Lung (tissue), 12 donors: ENCODE results near the gene FKBP9. TPM values are rescaled to one million over a fixed set of nuclear protein-coding genes. Genes with fewer than 3 reads are reported as not detected.

Source experiments
- ATAC-seq: fragments of 200-7000 bp; cut with Tn5 transposase; one replicate; pipeline ENCODE4 v1.9.1; 2020; ENCODE audit warnings: moderate number of reproducible peaks; ENCODE audit not compliant: insufficient read depth, low FRiP score
- DNase-seq, 3 donors: peaks; one replicate each; pipeline ENCODE4 v3.0.0-alpha.2; 2013 to 2017
- H3K27ac ChIP-seq, 2 donors: one replicate each; pipeline ENCODE4 v1.5.1; 2013; ENCODE audit warnings: mild to moderate bottlenecking in 2 of 2, moderate library complexity in 2 of 2, control low read depth in 1 of 2, inconsistent platforms in 1 of 2, low read depth in 1 of 2, low read length in 1 of 2
- H3K27me3 ChIP-seq, 3 donors: one replicate each; pipeline ENCODE4 v1.5.1; 2013; ENCODE audit warnings: low read length in 2 of 3; ENCODE audit not compliant: control insufficient read depth in 3 of 3, insufficient read depth in 3 of 3
- H3K36me3 ChIP-seq, 4 donors: one replicate each; pipeline ENCODE4 v1.5.1; 2013; ENCODE audit warnings: low read length in 4 of 4, mild to moderate bottlenecking in 1 of 4, moderate library complexity in 1 of 4; ENCODE audit not compliant: control insufficient read depth in 4 of 4, insufficient read depth in 4 of 4
- H3K4me1 ChIP-seq, 5 donors: one replicate each; pipeline ENCODE4 v1.5.1; 2013; ENCODE audit warnings: low read length in 5 of 5, mild to moderate bottlenecking in 2 of 5, moderate library complexity in 1 of 5; ENCODE audit not compliant: control insufficient read depth in 5 of 5, insufficient read depth in 5 of 5
- H3K4me3 ChIP-seq: one replicate; pipeline ENCODE4 v1.5.1; 2013; ENCODE audit warnings: mild to moderate bottlenecking, control low read depth, moderate library complexity
- H3K9ac ChIP-seq, 2 donors: one replicate each; pipeline ENCODE4 v1.5.1; 2013; ENCODE audit warnings: low read length in 2 of 2, control low read depth in 1 of 2; ENCODE audit not compliant: insufficient read depth in 1 of 2
- H3K9me3 ChIP-seq, 4 donors: one replicate each; pipeline ENCODE4 v1.5.1; 2013; ENCODE audit warnings: low read length in 3 of 4, mild to moderate bottlenecking in 1 of 4, moderate library complexity in 1 of 4; ENCODE audit not compliant: control insufficient read depth in 4 of 4, insufficient read depth in 3 of 4
- CTCF ChIP-seq: IDR thresholded peaks from 2 replicates; pipeline ENCODE4 v1.5.1; 2012; ENCODE audit warnings: mild to moderate bottlenecking; ENCODE audit errors: control extremely low read depth, extremely low read depth
- WGBS, 2 donors: extraction: QIAGEN DNeasy Blood & Tissue Kit; methylation state at CpG; one replicate each; pipeline ENCODE4 v1.1.7; 2013; 5-methylcytosine and 5-hydroxymethylcytosine counted together
- polyA plus RNA-seq, 2 donors: library from polyadenylated mRNA; stranded (reverse); fragments of 200-250 nt; gene quantifications; one replicate each; pipeline ENCODE4 v1.2.1, GENCODE V29; 2013
- total RNA-seq, 2 donors: library from RNA; depleted of rRNA in 1 of 2; stranded (reverse); fragments of >200 nt in 1 of 2; gene quantifications; one replicate each; pipeline ENCODE4 v1.2.1, GENCODE V29; 2014 to 2021
- donor health status: control.
- donor health status: control.
- donor health status: Bipolar disorder and iron deficiency.
- donor health status: healthy.
- donor health status: DM: yes; HTN: yes; CAD: no.

The FKBP9 gene
- total and polyA plus RNA-seq, 4 donors, result 24.2 to 118 (median 74.1) TPM

- Histone ChIP-seq H3K9me3 (no peaks in the 10 kb centered on the region), H3K4me1 (peaks cover 3 to 20% (median 4%) of the 10 kb centered on the region in 5 donors), H3K4me3 (no peak overlapping the region), H3K36me3 (no peaks in the 10 kb centered on the region), H3K27ac (no peak overlapping the region), H3K9ac (no peak overlapping the region), H3K27me3 (no peaks in the 10 kb centered on the region)
- ATAC-seq (no peak), DNase-seq (peak in 1 of 3 donors; percentile 29)
- WGBS, 2 donors, result 30 to 40% methylated on average over 2 of the region's 2 CpGs
- TF ChIP-seq CTCF, result no peak
Measured at GRCh38 chr7:33038639-33039038, 81.4 kb downstream of the FKBP9 start.

GRCh38 chr7:33039257-33039902 is 82.1 kb downstream of the FKBP9 start:
- ATAC-seq (peak; percentile 36), DNase-seq (peak in 2 of 3 donors; percentile 61 to 63)
- H3K27ac ChIP-seq, result no peak overlapping the region
- WGBS, 2 donors, result 13 to 24% methylated on average over 5 of the region's 5 CpGs
- no peaks in the 10 kb centered on the region for H3K9me3 ChIP-seq
- H3K36me3 ChIP-seq, result no peaks in the 10 kb centered on the region
- peaks cover 3 to 20% (median 6%) of the 10 kb centered on the region in 5 donors for H3K4me1 ChIP-seq
- TF ChIP-seq CTCF, result no peak
- H3K4me3 ChIP-seq, result no peak overlapping the region
- no peaks in the 10 kb centered on the region for H3K27me3 ChIP-seq
- peak overlapping the region in 1 of 2 donors; percentile 16 for H3K9ac ChIP-seq

- TF ChIP-seq CTCF, result no peak
- 39 to 55% methylated on average over 1 of the region's 1 CpG for WGBS, 2 donors
- H3K36me3 ChIP-seq, result no peaks in the 10 kb centered on the region
- peaks cover 3 to 20% (median 6%) of the 10 kb centered on the region in 5 donors for H3K4me1 ChIP-seq
- H3K9me3 ChIP-seq, result no peaks in the 10 kb centered on the region
- H3K4me3 ChIP-seq, result no peak overlapping the region
- no peak overlapping the region for H3K27ac ChIP-seq
- DNase-seq, result no peak
- no peaks in the 10 kb centered on the region for H3K27me3 ChIP-seq
- ATAC-seq, result no peak
- no peak overlapping the region for H3K9ac ChIP-seq
Measured at GRCh38 chr7:33039903-33040292, 82.7 kb downstream of the FKBP9 start.
